Measurements from ENCODE around the gene PCDHGC4. TPM values are rescaled to one million over a fixed set of nuclear protein-coding genes. Genes with fewer than 3 reads are reported as not detected.

PCDHGC4 gene
- total and polyA plus RNA-seq, 2 of the 13 experiments (the other 11 are each of a cell fraction or from before 2014, with no cell fraction given), result 0.07 TPM; not detected in 1

- FAIRE-seq (peak; percentile 95), DNase-seq (ENCODE audit: low spot score) (peak; percentile 85), ATAC-seq (peak; percentile 98)
- Histone ChIP-seq H3K4me3 (replicated peaks in 1 of 3; ENCODE audit: insufficient read depth in 1 of 3, low read depth in 2 of 3, low read length in 3 of 3) (no peak overlapping the region), H3K9ac (ENCODE audit: insufficient read depth, low read depth, low read length) (no peak overlapping the region), H3K79me2 (ENCODE audit: insufficient read depth, low read length) (no peaks in the 10 kb centered on the region), H3K27ac (ENCODE audit: extremely low read length, insufficient read depth, low read length) (peak overlapping the region; percentile 34), H3K4me2 (ENCODE audit: low read depth, low read length) (no peak overlapping the region), H3K27me3 (ENCODE audit: control insufficient read depth in 1 of 2, insufficient read depth in 2 of 2, low read length in 2 of 2) (no peaks in the 10 kb centered on the region), H3K4me1 (ENCODE audit: insufficient read depth, low read length) (peaks cover 50% of the 10 kb centered on the region), H4K20me1 (ENCODE audit: insufficient read depth, low read length) (peaks cover 5% of the 10 kb centered on the region; the same call in 1 of the 2 replicates), H2AFZ (ENCODE audit: low read length) (no peak overlapping the region), H3K9me3 (ENCODE audit: low read length) (no peaks in the 10 kb centered on the region), H3K36me3 (replicated peaks in 1 of 2; ENCODE audit: control insufficient read depth in 1 of 2, insufficient read depth in 2 of 2, low read length in 2 of 2) (peaks cover 38 to 78% of the 10 kb centered on the region in 2 experiments)
- ChIA-PET CTCF (ENCODE audit: low intra/inter-chr PET ratio, low total read pairs) (interaction anchor here (0.7 to 2.2 kb wide), 13 partner anchors 13 to 430 kb away, joined by 3 to 13 read pairs (median 5); partner anchors contain the start of genes PCDHB14, PCDHB2, PCDHGA1 and PCDHGA10), POLR2A (interaction anchor here (0.6 to 0.7 kb wide), 2 partner anchors 204 to 497 kb away, joined by 3 read pairs; partner anchors contain the start of gene TAF7)
- WGBS (ENCODE audit: low lambda C conversion rate), result 51% methylated on average over 11 of the region's 12 CpGs
- no TSS peak for BruUV-seq (replicated peaks)
- intact Hi-C loops (cut with micrococcal nuclease; ENCODE audit: unreplicated experiment) (loop anchor here (1.0 to 10.0 kb wide), 3 partner anchors 108 to 303 kb away; partner anchors contain the start of genes PCDHB14, PCDHGA4, PCDHGB1 and PCDHGB2), in situ Hi-C loops (cut with HindIII; ENCODE audit: extremely low pct_ligation_motif_present, low pct_unique_long_range_greater_than_20kb) (loop anchor here (5.0 to 10.0 kb wide), 2 partner anchors 108 to 170 kb away; partner anchors contain the start of genes PCDHGA4, PCDHGB1, PCDHGB2 and PCDHGB7)
- TF ChIP-seq ZNF431 (CRISPR knock-in tag; IDR thresholded peaks at IDR 0.05; ENCODE audit: borderline replicate concordance, low read depth) (no peak), ZBTB4 (CRISPR knock-in tag; IDR thresholded peaks at IDR 0.05; ENCODE audit: borderline replicate concordance) (no peak), ZNF713 (CRISPR knock-in tag; IDR thresholded peaks at IDR 0.05) (no peak), ZFYVE20 (CRISPR knock-in tag; IDR thresholded peaks at IDR 0.05; ENCODE audit: borderline replicate concordance, low read depth) (no peak), LCORL (IDR thresholded peaks at IDR 0.05) (no peak), LCORL (CRISPR knock-in tag; IDR thresholded peaks at IDR 0.05) (peak; percentile 49; the same call in 1 of the 2 replicates), CCAR2 (optimal IDR thresholded peaks at IDR 0.05; ENCODE audit: low read depth, low read length) (no peak), FOXC1 (CRISPR knock-in tag; IDR thresholded peaks at IDR 0.05; ENCODE audit: borderline replicate concordance) (no peak), MLLT10 (CRISPR knock-in tag; IDR thresholded peaks at IDR 0.05) (no peak), PATZ1 (CRISPR knock-in tag; IDR thresholded peaks at IDR 0.05) (0 out of 2 replicates have a peak, but pooled peaks have one; percentile 20), FLYWCH1 (CRISPR knock-in tag; IDR thresholded peaks at IDR 0.05) (no peak), ZNF547 (CRISPR knock-in tag; IDR thresholded peaks at IDR 0.05) (no peak; the same call in 1 of the 2 replicates), ONECUT2 (CRISPR knock-in tag; IDR thresholded peaks at IDR 0.05) (no peak), ELF1 (CRISPR knock-in tag; IDR thresholded peaks at IDR 0.05) (no peak), MEIS2 (CRISPR knock-in tag; IDR thresholded peaks at IDR 0.05) (no peak), ZFP62 (CRISPR knock-in tag; IDR thresholded peaks at IDR 0.05) (no peak)
Observed at GRCh38 chr5:141524604-141525597, 40.1 kb downstream of the PCDHGC4 start.

Data from HepG2 (cell line).